ENCODE measurements around the gene CNTNAP4.

CNTNAP4 gene

DNA sequence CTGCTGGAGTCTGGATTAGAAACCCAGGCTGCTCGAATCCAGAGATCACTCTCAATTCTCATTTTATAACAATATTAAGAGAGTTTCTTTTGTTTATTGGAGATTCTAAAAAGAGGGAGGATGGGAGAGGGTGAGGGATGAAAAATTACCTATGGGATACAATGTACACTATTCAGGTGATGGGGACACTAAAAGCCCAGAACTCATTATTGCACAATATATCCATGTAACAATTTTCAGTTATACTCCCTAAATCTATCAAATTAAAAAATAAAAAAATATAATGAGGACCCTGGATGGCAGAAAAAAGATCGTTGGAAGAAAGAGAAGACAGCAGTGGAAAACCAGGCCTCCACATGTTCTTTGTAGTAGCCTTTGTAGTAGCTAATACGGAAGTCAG, 100.8 kb downstream of the CNTNAP4 start:
- ATAC-seq, result no peak
- no peak for TF ChIP-seq ESRRG (CRISPR knock-in tag; IDR thresholded peaks at IDR 0.05)
- TF ChIP-seq ZNF70 (CRISPR knock-in tag; IDR thresholded peaks at IDR 0.05), result no peak
- TF ChIP-seq BACH2 (CRISPR knock-in tag; IDR thresholded peaks at IDR 0.05; ENCODE audit: borderline replicate concordance), result no peak
- no peak for TF ChIP-seq TOX (CRISPR knock-in tag; IDR thresholded peaks at IDR 0.05; ENCODE audit: borderline replicate concordance)
- TF ChIP-seq, protein P1, sequence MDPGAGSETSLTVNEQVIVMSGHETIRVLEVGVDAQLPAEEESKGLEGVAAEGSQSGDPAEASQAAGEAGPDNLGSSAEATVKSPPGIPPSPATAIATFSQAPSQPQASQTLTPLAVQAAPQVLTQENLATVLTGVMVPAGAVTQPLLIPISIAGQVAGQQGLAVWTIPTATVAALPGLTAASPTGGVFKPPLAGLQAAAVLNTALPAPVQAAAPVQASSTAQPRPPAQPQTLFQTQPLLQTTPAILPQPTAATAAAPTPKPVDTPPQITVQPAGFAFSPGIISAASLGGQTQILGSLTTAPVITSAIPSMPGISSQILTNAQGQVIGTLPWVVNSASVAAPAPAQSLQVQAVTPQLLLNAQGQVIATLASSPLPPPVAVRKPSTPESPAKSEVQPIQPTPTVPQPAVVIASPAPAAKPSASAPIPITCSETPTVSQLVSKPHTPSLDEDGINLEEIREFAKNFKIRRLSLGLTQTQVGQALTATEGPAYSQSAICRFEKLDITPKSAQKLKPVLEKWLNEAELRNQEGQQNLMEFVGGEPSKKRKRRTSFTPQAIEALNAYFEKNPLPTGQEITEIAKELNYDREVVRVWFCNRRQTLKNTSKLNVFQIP (CRISPR knock-in tag; IDR thresholded peaks at IDR 0.05; ENCODE audit: borderline replicate concordance, low read depth), result no peak
- TF ChIP-seq ISL1 (CRISPR knock-in tag; IDR thresholded peaks at IDR 0.05), result no peak
- TF ChIP-seq CREB5 (CRISPR knock-in tag; IDR thresholded peaks at IDR 0.05; ENCODE audit: low read depth), result no peak
- no peak for TF ChIP-seq ARNTL (CRISPR knock-in tag; IDR thresholded peaks at IDR 0.05; ENCODE audit: borderline replicate concordance, low read depth)
- no peak for TF ChIP-seq ZC3H10 (CRISPR knock-in tag; IDR thresholded peaks at IDR 0.05)
- TF ChIP-seq, protein P2, sequence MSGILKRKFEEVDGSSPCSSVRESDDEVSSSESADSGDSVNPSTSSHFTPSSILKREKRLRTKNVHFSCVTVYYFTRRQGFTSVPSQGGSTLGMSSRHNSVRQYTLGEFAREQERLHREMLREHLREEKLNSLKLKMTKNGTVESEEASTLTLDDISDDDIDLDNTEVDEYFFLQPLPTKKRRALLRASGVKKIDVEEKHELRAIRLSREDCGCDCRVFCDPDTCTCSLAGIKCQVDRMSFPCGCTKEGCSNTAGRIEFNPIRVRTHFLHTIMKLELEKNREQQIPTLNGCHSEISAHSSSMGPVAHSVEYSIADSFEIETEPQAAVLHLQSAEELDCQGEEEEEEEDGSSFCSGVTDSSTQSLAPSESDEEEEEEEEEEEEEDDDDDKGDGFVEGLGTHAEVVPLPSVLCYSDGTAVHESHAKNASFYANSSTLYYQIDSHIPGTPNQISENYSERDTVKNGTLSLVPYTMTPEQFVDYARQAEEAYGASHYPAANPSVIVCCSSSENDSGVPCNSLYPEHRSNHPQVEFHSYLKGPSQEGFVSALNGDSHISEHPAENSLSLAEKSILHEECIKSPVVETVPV (CRISPR knock-in tag; IDR thresholded peaks at IDR 0.05), result no peak
- no peak for TF ChIP-seq RARB (CRISPR knock-in tag; IDR thresholded peaks at IDR 0.05)
- TF ChIP-seq, protein P3, sequence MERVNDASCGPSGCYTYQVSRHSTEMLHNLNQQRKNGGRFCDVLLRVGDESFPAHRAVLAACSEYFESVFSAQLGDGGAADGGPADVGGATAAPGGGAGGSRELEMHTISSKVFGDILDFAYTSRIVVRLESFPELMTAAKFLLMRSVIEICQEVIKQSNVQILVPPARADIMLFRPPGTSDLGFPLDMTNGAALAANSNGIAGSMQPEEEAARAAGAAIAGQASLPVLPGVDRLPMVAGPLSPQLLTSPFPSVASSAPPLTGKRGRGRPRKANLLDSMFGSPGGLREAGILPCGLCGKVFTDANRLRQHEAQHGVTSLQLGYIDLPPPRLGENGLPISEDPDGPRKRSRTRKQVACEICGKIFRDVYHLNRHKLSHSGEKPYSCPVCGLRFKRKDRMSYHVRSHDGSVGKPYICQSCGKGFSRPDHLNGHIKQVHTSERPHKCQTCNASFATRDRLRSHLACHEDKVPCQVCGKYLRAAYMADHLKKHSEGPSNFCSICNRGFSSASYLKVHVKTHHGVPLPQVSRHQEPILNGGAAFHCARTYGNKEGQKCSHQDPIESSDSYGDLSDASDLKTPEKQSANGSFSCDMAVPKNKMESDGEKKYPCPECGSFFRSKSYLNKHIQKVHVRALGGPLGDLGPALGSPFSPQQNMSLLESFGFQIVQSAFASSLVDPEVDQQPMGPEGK (CRISPR knock-in tag; IDR thresholded peaks at IDR 0.05; ENCODE audit: borderline replicate concordance), result no peak
- TF ChIP-seq PPARA (CRISPR knock-in tag; IDR thresholded peaks at IDR 0.05; ENCODE audit: borderline replicate concordance), result no peak
- TF ChIP-seq SNAI2 (CRISPR knock-in tag; IDR thresholded peaks at IDR 0.05), result no peak
- TF ChIP-seq CSDC2 (CRISPR knock-in tag; IDR thresholded peaks at IDR 0.05), result no peak
- no peak for TF ChIP-seq GLIS3 (CRISPR knock-in tag; IDR thresholded peaks at IDR 0.05)
- TF ChIP-seq ZNF565 (CRISPR knock-in tag; conservative IDR thresholded peaks at IDR 0.05; ENCODE audit: low read depth), result no peak
- TF ChIP-seq ZFP3 (CRISPR knock-in tag; IDR thresholded peaks at IDR 0.05), result no peak
- TF ChIP-seq OSR1 (CRISPR knock-in tag; IDR thresholded peaks at IDR 0.05), result no peak
- TF ChIP-seq TCF4 (CRISPR knock-in tag; IDR thresholded peaks at IDR 0.05; ENCODE audit: borderline replicate concordance), result no peak

DNA sequence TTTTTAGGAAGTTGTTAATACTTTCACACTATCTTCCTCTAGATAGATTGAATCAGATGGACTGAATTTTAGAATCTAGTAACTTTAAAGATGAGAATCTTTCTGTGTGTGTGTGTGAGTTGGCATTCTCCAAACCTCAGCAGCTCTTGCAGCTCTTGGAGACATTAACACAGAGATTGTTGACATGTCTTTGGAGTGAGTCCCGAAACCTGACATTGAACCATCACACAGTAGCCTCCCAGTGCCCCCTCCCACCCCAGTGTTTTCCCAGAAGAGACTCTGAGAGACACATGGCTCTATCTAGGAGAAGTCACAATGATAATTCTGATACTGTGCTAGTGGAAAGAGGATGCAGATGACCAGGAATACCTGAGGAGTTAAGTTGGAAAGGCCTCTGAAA, 103.9 kb downstream of the CNTNAP4 start:
- TF ChIP-seq CREB5 (CRISPR knock-in tag; IDR thresholded peaks at IDR 0.05; ENCODE audit: low read depth) (no peak), ZNF70 (CRISPR knock-in tag; IDR thresholded peaks at IDR 0.05) (no peak), ZC3H10 (CRISPR knock-in tag; IDR thresholded peaks at IDR 0.05) (no peak), ESRRG (CRISPR knock-in tag; IDR thresholded peaks at IDR 0.05) (no peak), SNAI2 (CRISPR knock-in tag; IDR thresholded peaks at IDR 0.05) (no peak), RARB (CRISPR knock-in tag; IDR thresholded peaks at IDR 0.05) (no peak), BACH2 (CRISPR knock-in tag; IDR thresholded peaks at IDR 0.05; ENCODE audit: borderline replicate concordance) (no peak), ZNF8 (CRISPR knock-in tag; IDR thresholded peaks at IDR 0.05) (no peak), GLIS3 (CRISPR knock-in tag; IDR thresholded peaks at IDR 0.05) (no peak), ISL1 (CRISPR knock-in tag; IDR thresholded peaks at IDR 0.05) (no peak), ZFP3 (CRISPR knock-in tag; IDR thresholded peaks at IDR 0.05) (no peak), TCF4 (CRISPR knock-in tag; IDR thresholded peaks at IDR 0.05; ENCODE audit: borderline replicate concordance) (no peak), ARNTL (CRISPR knock-in tag; IDR thresholded peaks at IDR 0.05; ENCODE audit: borderline replicate concordance, low read depth) (no peak), ZNF565 (CRISPR knock-in tag; conservative IDR thresholded peaks at IDR 0.05; ENCODE audit: low read depth) (no peak), OSR1 (CRISPR knock-in tag; IDR thresholded peaks at IDR 0.05) (no peak), PPARA (CRISPR knock-in tag; IDR thresholded peaks at IDR 0.05; ENCODE audit: borderline replicate concordance) (no peak)
- TF ChIP-seq, protein P1 (CRISPR knock-in tag; IDR thresholded peaks at IDR 0.05; ENCODE audit: borderline replicate concordance, low read depth), result no peak
- TF ChIP-seq, protein P4, sequence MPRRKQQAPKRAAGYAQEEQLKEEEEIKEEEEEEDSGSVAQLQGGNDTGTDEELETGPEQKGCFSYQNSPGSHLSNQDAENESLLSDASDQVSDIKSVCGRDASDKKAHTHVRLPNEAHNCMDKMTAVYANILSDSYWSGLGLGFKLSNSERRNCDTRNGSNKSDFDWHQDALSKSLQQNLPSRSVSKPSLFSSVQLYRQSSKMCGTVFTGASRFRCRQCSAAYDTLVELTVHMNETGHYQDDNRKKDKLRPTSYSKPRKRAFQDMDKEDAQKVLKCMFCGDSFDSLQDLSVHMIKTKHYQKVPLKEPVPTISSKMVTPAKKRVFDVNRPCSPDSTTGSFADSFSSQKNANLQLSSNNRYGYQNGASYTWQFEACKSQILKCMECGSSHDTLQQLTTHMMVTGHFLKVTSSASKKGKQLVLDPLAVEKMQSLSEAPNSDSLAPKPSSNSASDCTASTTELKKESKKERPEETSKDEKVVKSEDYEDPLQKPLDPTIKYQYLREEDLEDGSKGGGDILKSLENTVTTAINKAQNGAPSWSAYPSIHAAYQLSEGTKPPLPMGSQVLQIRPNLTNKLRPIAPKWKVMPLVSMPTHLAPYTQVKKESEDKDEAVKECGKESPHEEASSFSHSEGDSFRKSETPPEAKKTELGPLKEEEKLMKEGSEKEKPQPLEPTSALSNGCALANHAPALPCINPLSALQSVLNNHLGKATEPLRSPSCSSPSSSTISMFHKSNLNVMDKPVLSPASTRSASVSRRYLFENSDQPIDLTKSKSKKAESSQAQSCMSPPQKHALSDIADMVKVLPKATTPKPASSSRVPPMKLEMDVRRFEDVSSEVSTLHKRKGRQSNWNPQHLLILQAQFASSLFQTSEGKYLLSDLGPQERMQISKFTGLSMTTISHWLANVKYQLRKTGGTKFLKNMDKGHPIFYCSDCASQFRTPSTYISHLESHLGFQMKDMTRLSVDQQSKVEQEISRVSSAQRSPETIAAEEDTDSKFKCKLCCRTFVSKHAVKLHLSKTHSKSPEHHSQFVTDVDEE (CRISPR knock-in tag; IDR thresholded peaks at IDR 0.05), result no peak
- no peak for ATAC-seq

All from SK-N-SH treated with all-trans-retinoic acid at 6 μM for 48 hours (cell line).